Measurements from ENCODE around the gene CD151.

The CD151 gene

DNA sequence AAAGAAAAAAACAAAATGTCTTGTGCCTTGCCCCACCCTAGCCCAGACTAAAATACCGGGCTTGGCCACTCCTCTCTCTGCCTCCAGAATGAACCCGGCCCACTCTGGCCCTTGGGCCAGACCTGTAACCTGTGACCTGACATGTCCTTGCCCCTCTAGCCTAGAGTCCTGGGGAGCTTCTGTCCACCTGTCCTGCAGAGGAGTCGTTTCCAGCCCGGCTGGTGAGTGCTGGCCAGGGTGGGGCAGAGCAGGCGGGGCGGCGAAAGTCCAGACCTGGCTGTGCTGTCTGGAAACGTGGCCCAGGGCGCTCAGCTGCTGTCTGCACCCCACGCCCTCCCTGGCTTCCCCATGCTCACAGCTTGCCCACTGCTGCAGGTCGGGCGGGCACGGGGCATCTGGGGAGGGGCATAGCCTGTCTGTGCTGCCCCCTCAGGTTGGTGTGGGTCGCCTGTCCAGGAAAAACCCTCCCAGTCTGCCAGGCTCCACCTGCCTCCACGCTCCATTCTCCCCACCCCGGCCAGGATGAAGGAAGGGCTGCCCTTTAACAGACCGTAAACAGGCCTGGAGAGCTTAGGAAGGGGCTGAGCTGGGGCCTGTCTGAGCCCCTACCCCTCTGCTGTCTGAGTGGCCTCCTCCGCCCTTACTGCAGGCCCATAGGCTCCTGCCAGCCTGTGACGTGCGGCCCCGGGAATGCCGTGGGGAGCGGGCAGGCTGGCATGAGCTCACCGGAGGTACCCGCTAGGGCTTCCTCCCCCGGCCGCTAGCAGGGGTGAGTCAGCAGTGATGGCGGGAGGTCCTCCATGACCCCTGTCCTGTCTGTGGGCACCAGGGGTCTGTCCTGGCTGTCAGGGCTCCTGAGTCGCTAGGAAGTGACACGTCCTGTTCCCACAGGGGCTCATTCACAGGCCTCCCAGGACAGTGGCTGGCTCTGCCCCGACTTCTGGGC lies 1.9 kb downstream of the CD151 start:
- Histone ChIP-seq H3K4me3 (ENCODE audit: low read depth, low read length) (no peak overlapping the region; the same call in none of the 2 replicates), H3K9me3 (no peaks in the 10 kb centered on the region), H3K4me1 (peaks cover 15% of the 10 kb centered on the region), H3K27me3 (peaks cover 12% of the 10 kb centered on the region), H3K36me3 (peaks cover 12% of the 10 kb centered on the region)
- TF ChIP-seq, protein P1, sequence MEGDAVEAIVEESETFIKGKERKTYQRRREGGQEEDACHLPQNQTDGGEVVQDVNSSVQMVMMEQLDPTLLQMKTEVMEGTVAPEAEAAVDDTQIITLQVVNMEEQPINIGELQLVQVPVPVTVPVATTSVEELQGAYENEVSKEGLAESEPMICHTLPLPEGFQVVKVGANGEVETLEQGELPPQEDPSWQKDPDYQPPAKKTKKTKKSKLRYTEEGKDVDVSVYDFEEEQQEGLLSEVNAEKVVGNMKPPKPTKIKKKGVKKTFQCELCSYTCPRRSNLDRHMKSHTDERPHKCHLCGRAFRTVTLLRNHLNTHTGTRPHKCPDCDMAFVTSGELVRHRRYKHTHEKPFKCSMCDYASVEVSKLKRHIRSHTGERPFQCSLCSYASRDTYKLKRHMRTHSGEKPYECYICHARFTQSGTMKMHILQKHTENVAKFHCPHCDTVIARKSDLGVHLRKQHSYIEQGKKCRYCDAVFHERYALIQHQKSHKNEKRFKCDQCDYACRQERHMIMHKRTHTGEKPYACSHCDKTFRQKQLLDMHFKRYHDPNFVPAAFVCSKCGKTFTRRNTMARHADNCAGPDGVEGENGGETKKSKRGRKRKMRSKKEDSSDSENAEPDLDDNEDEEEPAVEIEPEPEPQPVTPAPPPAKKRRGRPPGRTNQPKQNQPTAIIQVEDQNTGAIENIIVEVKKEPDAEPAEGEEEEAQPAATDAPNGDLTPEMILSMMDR (IDR thresholded peaks at IDR 0.05; ENCODE audit: low read depth, low read length) = no peak
- no peak for DNase-seq

GRCh38 chr11:836274-836673 lies 3.5 kb downstream of the CD151 start:
- H3K27me3 ChIP-seq = peaks cover under 1% of the 10 kb centered on the region; the same call in 1 of the 2 replicates
- H3K4me1 ChIP-seq = peaks cover 5% of the 10 kb centered on the region; the same call in 1 of the 2 replicates
- H3K9me3 ChIP-seq = no peaks in the 10 kb centered on the region
- no peak for DNase-seq
- no peak overlapping the region for H3K4me3 ChIP-seq (ENCODE audit: low read depth, low read length)
- H3K36me3 ChIP-seq = peaks cover 16% of the 10 kb centered on the region
- TF ChIP-seq, protein P1 (IDR thresholded peaks at IDR 0.05; ENCODE audit: low read depth, low read length) = no peak

DNA sequence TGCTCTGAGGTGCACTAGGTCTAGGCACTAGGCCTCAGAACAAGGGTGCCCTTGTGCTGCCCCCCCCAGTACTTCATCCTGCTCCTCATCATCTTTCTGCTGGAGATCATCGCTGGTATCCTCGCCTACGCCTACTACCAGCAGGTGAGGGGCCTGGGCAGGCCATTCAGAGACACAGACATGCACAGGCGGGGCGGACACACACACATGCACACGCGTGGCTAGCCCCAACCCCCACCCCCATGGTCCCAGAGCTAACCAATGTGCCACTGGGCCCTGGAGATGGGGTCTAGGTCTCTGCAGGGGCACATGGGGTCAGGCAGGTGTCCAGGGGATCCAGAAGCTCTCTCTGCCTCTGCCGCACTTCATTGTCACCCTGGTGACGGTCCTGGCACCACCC lies 3.9 kb downstream of the CD151 start:
- no peak overlapping the region for H3K4me3 ChIP-seq (ENCODE audit: low read depth, low read length)
- no peaks in the 10 kb centered on the region for H3K9me3 ChIP-seq
- no peak for DNase-seq
- TF ChIP-seq, protein P1 (IDR thresholded peaks at IDR 0.05; ENCODE audit: low read depth, low read length) = no peak
- no peaks in the 10 kb centered on the region for H3K27me3 ChIP-seq
- H3K36me3 ChIP-seq = peaks cover 16% of the 10 kb centered on the region
- H3K4me1 ChIP-seq = 0 out of 2 replicates have a peak, but pooled peaks cover under 1% of the 10 kb centered on the region

- Histone ChIP-seq H3K4me1 (no peaks in the 10 kb centered on the region), H3K4me3 (ENCODE audit: low read depth, low read length) (no peak overlapping the region), H3K9me3 (no peaks in the 10 kb centered on the region), H3K36me3 (peaks cover 16% of the 10 kb centered on the region), H3K27me3 (no peaks in the 10 kb centered on the region)
- DNase-seq = no peak
- TF ChIP-seq, protein P1 (IDR thresholded peaks at IDR 0.05; ENCODE audit: low read depth, low read length) = no peak
Measured at GRCh38 chr11:837189-837989, 4.6 kb downstream of the CD151 start.

DNA sequence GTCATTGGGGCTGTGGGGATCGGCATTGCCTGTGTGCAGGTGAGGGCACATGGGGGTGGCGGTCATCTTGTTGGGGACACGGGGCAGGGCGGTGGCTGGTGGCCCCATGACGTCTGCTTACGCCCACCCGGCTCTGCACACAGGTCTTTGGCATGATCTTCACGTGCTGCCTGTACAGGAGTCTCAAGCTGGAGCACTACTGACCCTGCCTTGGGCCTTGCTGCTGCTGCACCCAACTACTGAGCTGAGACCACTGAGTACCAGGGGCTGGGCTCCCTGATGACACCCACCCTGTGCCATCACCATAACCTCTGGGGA lies 5.2 kb downstream of the CD151 start:
- Histone ChIP-seq H3K36me3 (peaks cover 16% of the 10 kb centered on the region), H3K4me1 (no peaks in the 10 kb centered on the region)

More for the DNA sequence above, 5.2 kb downstream of the CD151 start:
- no peaks in the 10 kb centered on the region for H3K27me3 ChIP-seq
- H3K9me3 ChIP-seq = no peaks in the 10 kb centered on the region
- TF ChIP-seq, protein P1 (IDR thresholded peaks at IDR 0.05; ENCODE audit: low read depth, low read length) = no peak
- no peak overlapping the region for H3K4me3 ChIP-seq (ENCODE audit: low read depth, low read length)
- DNase-seq = no peak

Data from BE2C (cell line).